HG03064 (cell line): Measurements from ENCODE around the gene CLEC7A.

ENCODE experiments used
- ATAC-seq: cut with Tn5 transposase; IDR thresholded peaks from one replicate; pipeline ENCODE4 v1.9.1; 2021; ENCODE audit warnings: low read depth; ENCODE audit not compliant: unreplicated experiment

CLEC7A gene

GRCh38 chr12:10142976-10143589 lies 13.1 kb upstream of the CLEC7A start:
- ATAC-seq: no peak

GRCh38 chr12:10140001-10140400 lies 10.0 kb upstream of the CLEC7A start:
- no peak for ATAC-seq

- no peak for ATAC-seq
These were observed 6.7 kb upstream of the CLEC7A start for GRCh38 chr12:10136637-10137205.

- no peak for ATAC-seq
These were observed 5.1 kb upstream of the CLEC7A start for GRCh38 chr12:10135126-10135525.

GRCh38 chr12:10132850-10133370 lies 2.9 kb upstream of the CLEC7A start:
- no peak for ATAC-seq

- ATAC-seq: no peak
These were observed 1.2 kb upstream of the CLEC7A start for GRCh38 chr12:10131111-10131690.

GRCh38 chr12:10128687-10129086 lies 1.3 kb downstream of the CLEC7A start:
- ATAC-seq: no peak

GRCh38 chr12:10126413-10126812 lies 3.6 kb downstream of the CLEC7A start:
- ATAC-seq: no peak

- ATAC-seq: no peak
These were observed 7.3 kb downstream of the CLEC7A start for GRCh38 chr12:10122689-10123088.

GRCh38 chr12:10121278-10121677 lies 8.7 kb downstream of the CLEC7A start:
- no peak for ATAC-seq

- no peak for ATAC-seq
These were observed 10.9 kb downstream of the CLEC7A start for GRCh38 chr12:10119066-10119465.

GRCh38 chr12:10115890-10116289 lies 14.1 kb downstream of the CLEC7A start:
- no peak for ATAC-seq

- no peak for ATAC-seq
These were observed 14.7 kb downstream of the CLEC7A start for GRCh38 chr12:10115311-10115710.

- ATAC-seq: no peak
These were observed 16.1 kb downstream of the CLEC7A start for GRCh38 chr12:10113920-10114319.

GRCh38 chr12:10113075-10113474 lies 16.9 kb downstream of the CLEC7A start:
- ATAC-seq: no peak

- ATAC-seq: no peak
These were observed 18.5 kb downstream of the CLEC7A start for GRCh38 chr12:10111451-10111850.

GRCh38 chr12:10110256-10110844 lies 19.6 kb downstream of the CLEC7A start:
- no peak for ATAC-seq

- no peak for ATAC-seq
These were observed 27.7 kb downstream of the CLEC7A start for GRCh38 chr12:10102322-10102721.

GRCh38 chr12:10101648-10102220 lies 28.3 kb downstream of the CLEC7A start:
- no peak for ATAC-seq

GRCh38 chr12:10101042-10101579 lies 28.9 kb downstream of the CLEC7A start:
- ATAC-seq: no peak

- ATAC-seq: no peak
These were observed 31.2 kb downstream of the CLEC7A start, which contains the start of gene CLEC1A for GRCh38 chr12:10098791-10099190. CLEC1A (minus strand) TSS chr12:10098985; CDS start chr12:10098922, 63 bp downstream.
